WI38 (cell line): ENCODE results near the gene PHF21B.

Experiments used
- H3K4me3 ChIP-seq: 2 replicates; pipeline ENCODE4 v1.5.1; 2011; ENCODE audit warnings: low read depth, mild to moderate bottlenecking, control low read depth, low read length
- CTCF ChIP-seq: IDR thresholded peaks from 2 replicates; pipeline ENCODE4 v1.5.1; 2012; ENCODE audit warnings: low read depth, mild to moderate bottlenecking, control low read depth, low read length

The PHF21B gene

GRCh38 chr22:44956840-44957767, 52.7 kb downstream of the PHF21B start:
- peak; percentile 28 for TF ChIP-seq CTCF
- H3K4me3 ChIP-seq: no peak overlapping the region

GRCh38 chr22:44955102-44955501, 54.7 kb downstream of the PHF21B start:
- no peak for TF ChIP-seq CTCF
- H3K4me3 ChIP-seq: no peak overlapping the region

DNA sequence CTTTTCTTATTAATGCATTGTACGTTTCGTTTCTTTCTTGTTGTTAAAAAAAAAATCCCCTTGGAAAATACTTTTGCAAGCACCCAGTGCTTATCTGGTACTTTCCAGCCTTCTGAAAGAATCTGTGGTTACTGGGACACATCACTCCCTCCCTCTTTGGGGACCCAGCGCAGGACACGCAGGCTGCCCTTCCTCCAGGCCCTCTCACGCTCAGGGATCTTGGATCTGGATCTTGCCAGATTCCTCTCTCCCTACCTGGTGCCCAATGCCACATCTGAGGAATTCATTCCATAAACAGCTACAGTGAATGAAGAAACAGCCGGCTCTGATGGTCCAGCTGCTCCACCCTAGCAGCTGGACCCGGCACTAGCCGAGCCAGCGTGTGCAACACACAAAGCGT, 55.7 kb downstream of the PHF21B start:
- no peak for TF ChIP-seq CTCF
- no peak overlapping the region for H3K4me3 ChIP-seq

- TF ChIP-seq CTCF: no peak
- H3K4me3 ChIP-seq: no peak overlapping the region
Measured at GRCh38 chr22:44952863-44953746, 56.7 kb downstream of the PHF21B start.

GRCh38 chr22:44951510-44951816, 58.3 kb downstream of the PHF21B start:
- no peak for TF ChIP-seq CTCF
- no peak overlapping the region for H3K4me3 ChIP-seq

DNA sequence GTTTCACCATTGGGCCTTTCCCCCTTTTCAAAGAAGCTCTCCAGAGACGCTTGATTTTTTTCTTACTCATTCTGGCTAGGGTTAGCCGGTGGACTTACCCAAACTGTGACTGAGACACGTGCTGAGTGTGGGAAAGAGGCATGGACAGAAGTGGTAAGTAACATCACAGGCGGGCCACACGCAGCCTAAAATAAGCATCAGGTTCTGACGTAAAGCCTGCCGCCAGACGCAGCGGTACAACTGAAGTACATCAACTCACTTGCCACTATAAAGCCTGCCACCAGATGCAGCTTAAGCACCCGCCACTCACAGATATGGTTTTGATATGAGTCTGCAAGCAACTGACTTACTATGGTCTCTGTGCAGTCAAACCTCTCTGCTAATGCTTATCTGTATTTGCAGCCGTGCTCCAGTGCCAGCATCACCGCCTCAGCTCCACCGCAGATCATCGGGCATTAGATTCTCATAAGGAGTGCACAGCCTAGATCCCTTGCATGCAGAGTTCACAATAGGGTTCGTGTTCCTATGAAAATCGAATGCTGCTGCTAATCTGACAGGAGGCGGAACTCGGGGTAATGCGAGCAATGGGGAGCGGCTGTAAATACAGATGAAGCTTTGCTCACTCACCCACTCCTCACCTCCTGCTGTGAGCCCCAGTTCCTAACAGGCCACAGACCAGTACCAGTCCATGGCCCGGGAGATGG, 58.8 kb downstream of the PHF21B start:
- no peak overlapping the region for H3K4me3 ChIP-seq
- TF ChIP-seq CTCF: no peak
